GM10248 (cell line): ENCODE results near the gene CDHR2.

Source experiments
- CTCF ChIA-PET: fragments of 300-600 bp; sonication (Branson Sonifier 250); formaldehyde crosslinking; extraction: SDS; loops from one replicate; lab custom pipeline; 2021; ENCODE audit warnings: antibody characterized with exemption; lab: Yijun Ruan, JAX
- POLR2A ChIA-PET: fragments of 350-650 bp; sonication (Branson Sonifier 250); formaldehyde crosslinking; extraction: SDS; loops from one replicate; lab custom pipeline; 2020; ENCODE audit warnings: antibody characterized with exemption; lab: Yijun Ruan, JAX
- DNase-seq: peaks from one replicate; pipeline ENCODE4 v3.0.0; 2012; ENCODE audit errors: extremely low spot score
- CTCF ChIP-seq: IDR thresholded peaks from 2 replicates; pipeline ENCODE4 v1.5.1; 2012; ENCODE audit warnings: mild to moderate bottlenecking, low read depth; ENCODE audit errors: extremely low read depth, missing control alignments, control extremely low read depth

CDHR2 gene

GRCh38 chr5:176619203-176619568 is 70.0 kb downstream of the CDHR2 start:
- peak; percentile 20 for TF ChIP-seq CTCF
- DNase-seq = peak; percentile 90
- ChIA-PET CTCF (no interaction called here), POLR2A (no interaction called here)

GRCh38 chr5:176619569-176620332 is 70.6 kb downstream of the CDHR2 start:
- ChIA-PET CTCF (no interaction called here), POLR2A (no interaction called here)
- TF ChIP-seq CTCF = no peak
- no peak for DNase-seq

- CTCF ChIA-PET = no interaction called here
Observed at GRCh38 chr5:176620333-176620981, 71.3 kb downstream of the CDHR2 start.

GRCh38 chr5:176621661-176622079 is 72.5 kb downstream of the CDHR2 start:
- no peak for DNase-seq
- ChIA-PET CTCF (interaction anchor here (0.8 to 1.6 kb wide), 8 partner anchors 9 to 204 kb away, joined by 3 to 11 read pairs (median 3); no protein-coding TSS in a partner anchor), POLR2A (no interaction called here)
- TF ChIP-seq CTCF = no peak

More at GRCh38 chr5:176620333-176620981, 71.3 kb downstream of the CDHR2 start:
- TF ChIP-seq CTCF = no peak
- POLR2A ChIA-PET = no interaction called here
- DNase-seq = no peak

- TF ChIP-seq CTCF = no peak
- ChIA-PET POLR2A (no interaction called here), CTCF (no interaction called here)
- no peak for DNase-seq
Observed at GRCh38 chr5:176624142-176624541, 75.0 kb downstream of the CDHR2 start.

GRCh38 chr5:176624938-176625337 is 75.8 kb downstream of the CDHR2 start:
- POLR2A ChIA-PET = no interaction called here

More at GRCh38 chr5:176624938-176625337, 75.8 kb downstream of the CDHR2 start:
- no peak for DNase-seq
- CTCF ChIA-PET = interaction anchor here (1.2 kb wide), 1 partner anchor 17 kb away, joined by 3 read pairs; no protein-coding TSS in a partner anchor
- TF ChIP-seq CTCF = no peak
